Erythroblast (primary cell): Measurements from ENCODE around the gene TNPO3.

Experiments
- DNase-seq, 2 experiments: peaks; one replicate each; lab custom pipeline; 2025; lab: John Stamatoyannopoulos, UW
- GATA1 ChIP-seq: IDR thresholded peaks from 2 replicates; pipeline ENCODE4 v1.6.1; 2011; ENCODE audit warnings: low read depth, mild to moderate bottlenecking, control low read depth, low read length, moderate library complexity
- POLR2A ChIP-seq: IDR thresholded peaks from 2 replicates; pipeline ENCODE4 v1.6.1; 2011; ENCODE audit warnings: mild to moderate bottlenecking, low read length

The TNPO3 gene

DNA sequence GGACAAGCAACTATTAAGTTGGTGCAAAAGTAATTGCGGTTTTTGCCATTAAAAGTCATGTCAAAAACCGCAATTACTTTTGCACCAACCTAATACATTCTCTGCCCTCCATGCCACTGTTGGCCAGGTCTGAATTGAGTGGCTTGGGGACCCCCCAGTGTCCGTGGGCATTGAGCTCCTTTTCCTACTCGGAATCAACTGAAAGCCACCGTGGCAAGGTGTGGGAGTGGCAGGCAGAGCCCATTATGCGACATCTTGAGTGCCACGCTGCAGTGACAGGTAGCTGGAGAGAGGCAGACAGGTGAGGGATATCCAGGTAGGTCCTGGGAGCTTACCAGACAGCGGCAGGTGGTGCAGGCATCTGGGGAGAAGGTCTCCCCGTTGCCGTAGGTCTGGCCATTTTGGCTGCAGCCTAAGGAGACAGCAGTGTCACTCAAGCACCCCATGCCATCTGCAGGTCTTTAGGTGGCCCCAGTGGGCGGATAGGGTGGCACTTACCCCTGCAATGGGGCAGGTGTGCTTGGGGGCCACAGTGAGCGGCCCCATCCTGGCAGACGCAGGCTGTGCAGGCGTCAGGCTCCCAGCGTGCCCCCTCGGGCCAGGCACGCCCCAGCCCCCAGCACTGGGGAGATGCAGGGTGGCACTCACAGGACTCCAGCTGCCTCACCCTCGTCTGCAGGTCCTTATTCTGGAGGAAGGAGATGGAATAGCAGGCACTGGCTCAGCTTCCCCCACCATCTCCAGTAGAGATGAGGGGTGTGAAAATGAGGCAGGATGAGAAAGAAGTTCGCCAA lies 147.9 kb downstream of the TNPO3 start:
- DNase-seq: no peak
- no peak for TF ChIP-seq POLR2A
- no peak for TF ChIP-seq GATA1

DNA sequence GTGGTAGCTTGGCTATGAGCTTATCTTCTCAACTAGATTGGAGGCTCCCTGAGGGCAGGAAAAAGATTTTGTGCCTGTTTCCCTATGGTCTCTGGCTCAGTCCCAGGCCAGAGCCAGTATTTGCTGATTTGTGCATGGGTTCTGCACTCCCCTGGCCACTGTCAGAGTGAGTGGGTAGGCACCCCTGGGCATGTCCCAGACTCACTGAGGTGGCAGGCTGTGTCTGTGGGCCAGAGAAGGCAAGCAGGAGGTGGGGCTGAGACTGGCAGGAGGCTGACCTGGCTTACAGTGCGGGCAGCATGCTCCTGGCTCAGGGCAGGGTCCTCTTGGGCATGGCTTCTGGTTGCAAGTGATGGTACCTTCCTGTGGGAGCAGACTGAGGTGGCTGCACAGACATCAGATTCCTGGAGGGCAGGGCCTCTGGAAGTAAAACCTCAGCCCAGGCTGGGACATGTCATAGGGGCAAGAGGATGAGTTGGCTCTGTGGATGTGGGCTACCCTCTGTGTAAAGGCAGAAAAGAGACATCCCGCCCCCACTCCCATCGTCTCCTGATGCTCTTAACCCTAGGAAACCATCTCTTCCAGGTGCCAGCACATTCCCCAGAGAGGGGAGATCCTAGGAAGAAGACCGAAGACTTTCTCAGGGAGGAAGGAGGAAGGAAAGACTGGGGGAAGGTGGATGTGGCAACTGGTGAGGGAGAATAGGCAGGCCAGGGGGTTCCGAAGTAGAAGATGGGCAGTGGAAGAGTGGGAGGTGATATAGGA lies 148.7 kb downstream of the TNPO3 start:
- no peak for TF ChIP-seq GATA1
- no peak for TF ChIP-seq POLR2A
- DNase-seq: no peak

DNA sequence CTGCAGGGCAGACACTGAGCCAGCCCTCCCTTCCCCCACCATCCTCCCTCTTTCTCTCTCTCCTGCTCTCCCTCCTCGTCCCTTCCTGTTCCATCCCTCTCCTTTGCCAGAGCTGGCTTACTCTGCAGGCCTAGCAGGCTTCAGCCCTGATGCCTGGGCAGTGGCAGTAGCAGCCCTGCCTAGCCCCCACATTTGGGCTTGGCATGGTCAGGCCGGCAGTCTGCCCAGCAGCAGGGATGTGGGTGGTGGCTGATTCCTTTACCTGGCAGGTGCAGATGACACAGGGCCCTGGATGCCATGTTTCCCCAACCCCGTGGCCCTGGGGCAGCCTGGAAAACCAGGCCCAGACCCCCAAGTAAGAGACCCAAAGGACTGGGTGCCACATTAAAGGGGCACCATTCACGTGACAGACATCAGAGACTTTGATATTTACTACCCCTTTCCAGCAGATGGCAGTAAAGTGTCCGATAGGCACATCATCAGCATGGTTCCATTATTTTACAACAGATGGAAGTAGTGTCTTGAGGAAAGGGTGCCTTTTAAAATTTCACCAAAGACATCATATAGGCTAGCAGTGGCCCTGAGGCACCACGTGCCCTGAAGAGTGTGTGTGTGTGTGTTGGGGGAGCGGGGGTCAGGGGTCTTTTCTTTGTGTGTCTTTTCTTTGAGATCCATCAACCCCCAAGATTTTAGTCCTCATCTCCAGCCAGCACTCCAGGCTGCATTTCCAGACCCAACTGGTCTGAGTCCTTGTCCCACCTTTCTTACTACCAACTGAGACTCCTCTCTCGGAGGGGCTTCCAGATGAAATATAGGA lies 150.3 kb downstream of the TNPO3 start:
- TF ChIP-seq GATA1 (no peak), POLR2A (no peak)
- peak; percentile 37 to 66 for DNase-seq
